ENCODE data around the gene ALDOC. TPM values are rescaled to one million over a fixed set of nuclear protein-coding genes. Genes with fewer than 3 reads are reported as not detected.

ALDOC gene
- total and polyA plus RNA-seq, 7 experiments from 2014 or later: 24.5 to 159 (median 41.1) TPM

DNA sequence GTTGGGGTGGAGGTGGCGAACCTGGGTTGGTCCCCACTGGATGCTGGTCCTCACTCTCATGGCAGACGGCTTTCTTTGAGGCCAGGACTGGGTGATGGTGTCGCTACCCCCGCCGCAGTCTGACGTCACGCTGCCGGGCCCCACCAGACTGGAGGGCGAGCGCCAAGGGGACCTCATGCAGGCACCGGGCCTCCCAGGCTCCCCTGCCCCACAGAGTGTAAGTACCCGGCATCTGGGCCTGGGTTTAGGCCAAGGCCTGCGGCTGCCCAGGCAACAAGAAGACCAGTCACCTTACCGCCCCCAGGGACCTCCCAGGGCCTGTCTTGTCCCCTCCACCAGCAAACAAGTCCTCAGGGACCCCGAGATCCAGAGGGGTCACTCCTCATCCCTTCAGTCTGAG, 52.8 kb downstream of the ALDOC start:
- POLR2A ChIA-PET: no interaction called here

GRCh38 chr17:28523186-28523585, 53.5 kb downstream of the ALDOC start:
- ChIA-PET CTCF (no interaction called here), POLR2A (no interaction called here)
- H3K4me3 ChIP-seq (ENCODE audit: low read length): no peak overlapping the region
- no peaks in the 10 kb centered on the region for H3K4me1 ChIP-seq (ENCODE audit: control insufficient read depth in 2 of 2, insufficient read depth in 2 of 2, low read length in 2 of 2)
- no peaks in the 10 kb centered on the region for H3K9me3 Mint-ChIP-seq
- H3K9me3 ChIP-seq (ENCODE audit: control insufficient read depth in 2 of 3, low read length in 3 of 3): no peaks in the 10 kb centered on the region
- H3K4me1 Mint-ChIP-seq: peaks cover 0 to 5% (median 0%) of the 10 kb centered on the region in 7 donors
- H3K27ac Mint-ChIP-seq: no peak overlapping the region
- intact Hi-C loops (cut with micrococcal nuclease): no loop called here
- no peaks in the 10 kb centered on the region for H3K27me3 ChIP-seq (ENCODE audit: control insufficient read depth in 2 of 2, insufficient read depth in 2 of 2, low read length in 2 of 2)
- no peaks in the 10 kb centered on the region for H3K36me3 ChIP-seq (ENCODE audit: control insufficient read depth in 2 of 3, insufficient read depth in 3 of 3, low read length in 3 of 3)
- no peak for ATAC-seq
- H3K27me3 Mint-ChIP-seq: peaks cover 0 to 10% (median 0%) of the 10 kb centered on the region in 5 donors
- no peaks in the 10 kb centered on the region for H3K36me3 Mint-ChIP-seq
- no peak overlapping the region for H3K4me3 Mint-ChIP-seq
- no peak overlapping the region for H3K27ac ChIP-seq (ENCODE audit: low read depth, low read length)
- no peak for DNase-seq

More for the DNA sequence above, 52.8 kb downstream of the ALDOC start:
- H3K9me3 Mint-ChIP-seq: no peaks in the 10 kb centered on the region
- H3K27me3 ChIP-seq (ENCODE audit: control insufficient read depth in 2 of 2, insufficient read depth in 2 of 2, low read length in 2 of 2): no peaks in the 10 kb centered on the region
- no peak overlapping the region for H3K4me3 ChIP-seq (ENCODE audit: low read length)
- H3K36me3 ChIP-seq (ENCODE audit: control insufficient read depth in 2 of 3, insufficient read depth in 3 of 3, low read length in 3 of 3): no peaks in the 10 kb centered on the region
- H3K4me1 Mint-ChIP-seq: peaks cover 0 to 4% (median 0%) of the 10 kb centered on the region in 7 donors
- CTCF ChIA-PET: no interaction called here
- ATAC-seq (no peak), DNase-seq (no peak)
- H3K36me3 Mint-ChIP-seq: no peaks in the 10 kb centered on the region
- intact Hi-C loops (cut with micrococcal nuclease): no loop called here
- no peaks in the 10 kb centered on the region for H3K4me1 ChIP-seq (ENCODE audit: control insufficient read depth in 2 of 2, insufficient read depth in 2 of 2, low read length in 2 of 2)
- peaks cover 0 to 4% (median 0%) of the 10 kb centered on the region in 5 donors for H3K27me3 Mint-ChIP-seq
- H3K27ac Mint-ChIP-seq: no peak overlapping the region
- no peak overlapping the region for H3K27ac ChIP-seq (ENCODE audit: low read depth, low read length)
- no peaks in the 10 kb centered on the region for H3K9me3 ChIP-seq (ENCODE audit: control insufficient read depth in 2 of 3, low read length in 3 of 3)
- no peak overlapping the region for H3K4me3 Mint-ChIP-seq

Other genes with a start within 250 kb of the ALDOC start
- gene IFT20, start 241.4 kb downstream of the ALDOC start, total RNA-seq: 10 to 100 TPM; 24.7 to 56.2 (median 37.0) TPM
- gene IFT20, start 241.4 kb downstream of the ALDOC start, polyA plus RNA-seq: 10 to 100 TPM; 44.5 to 44.9 TPM
- gene TNFAIP1, start 241.1 kb downstream of the ALDOC start, total RNA-seq: 10 to 100 TPM in 4 of 5 experiments, 1 to 10 TPM in 1; 8.0 to 26.9 (median 25.9) TPM
- 10 to 100 TPM; 10.3 to 19.0 TPM for gene TNFAIP1, start 241.1 kb downstream of the ALDOC start, polyA plus RNA-seq
- gene POLDIP2, start 219.4 kb downstream of the ALDOC start, total RNA-seq: 10 to 100 TPM; 27.9 to 64.9 (median 29.8) TPM
- 10 to 100 TPM; 85.0 to 89.3 TPM for gene POLDIP2, start 219.4 kb downstream of the ALDOC start, polyA plus RNA-seq
- not detected for gene SEBOX, start 211.7 kb downstream of the ALDOC start, total RNA-seq
- not detected for gene SEBOX, start 211.7 kb downstream of the ALDOC start, polyA plus RNA-seq
- under 1 TPM in 2 of 5 experiments, not detected in 3; 0.19 to 0.65 TPM for gene VTN, start 206.6 kb downstream of the ALDOC start, total RNA-seq
- gene VTN, start 206.6 kb downstream of the ALDOC start, polyA plus RNA-seq: under 1 TPM in 1 of 2 donors, not detected in 1; 0.08 TPM
- gene SARM1, start 205.2 kb downstream of the ALDOC start, total RNA-seq: 10 to 100 TPM; 21.8 to 34.1 (median 27.2) TPM
- gene SARM1, start 205.2 kb downstream of the ALDOC start, polyA plus RNA-seq: 1 to 10 TPM; 5.2 to 8.4 TPM
- gene SLC46A1, start 170.7 kb downstream of the ALDOC start, total RNA-seq: 1 to 10 TPM; 1.9 to 5.1 (median 3.6) TPM
- 1 to 10 TPM; 1.8 to 3.3 TPM for gene SLC46A1, start 170.7 kb downstream of the ALDOC start, polyA plus RNA-seq
- not detected for gene SLC13A2, start 103.3 kb downstream of the ALDOC start, total RNA-seq
- not detected for gene SLC13A2, start 103.3 kb downstream of the ALDOC start, polyA plus RNA-seq
- gene FOXN1, start 70.5 kb downstream of the ALDOC start, total RNA-seq: not detected
- not detected for gene FOXN1, start 70.5 kb downstream of the ALDOC start, polyA plus RNA-seq
- gene UNC119, start 24.3 kb downstream of the ALDOC start, total RNA-seq: 100 to 1,000 TPM in 1 of 5 experiments, 10 to 100 TPM in 4; 40.6 to 108 (median 90.2) TPM
- gene UNC119, start 24.3 kb downstream of the ALDOC start, polyA plus RNA-seq: 10 to 100 TPM; 37.7 to 48.1 TPM
- 10 to 100 TPM; 58.5 to 71.2 (median 62.4) TPM for gene PIGS, start 5.4 kb downstream of the ALDOC start, total RNA-seq
- gene PIGS, start 5.4 kb downstream of the ALDOC start, polyA plus RNA-seq: 10 to 100 TPM; 46.6 to 53.5 TPM
- 10 to 100 TPM; 10.4 to 95.3 (median 18.4) TPM for gene SPAG5, start 22.1 kb upstream of the ALDOC start, total RNA-seq
- gene SPAG5, start 22.1 kb upstream of the ALDOC start, polyA plus RNA-seq: 1 to 10 TPM; 1.6 to 3.9 TPM
- gene RSKR, start 37.3 kb upstream of the ALDOC start, total RNA-seq: 10 to 100 TPM; 17.8 to 34.5 (median 28.1) TPM
- under 1 TPM in 1 of 2 donors, not detected in 1; 0.20 TPM for gene RSKR, start 37.3 kb upstream of the ALDOC start, polyA plus RNA-seq
- gene BLTP2, start 68.3 kb upstream of the ALDOC start, total RNA-seq: 100 to 1,000 TPM; 143 to 163 (median 153) TPM
- gene BLTP2, start 68.3 kb upstream of the ALDOC start, polyA plus RNA-seq: 10 to 100 TPM; 30.8 to 47.1 TPM
- gene SDF2, start 85.0 kb upstream of the ALDOC start, total RNA-seq: 10 to 100 TPM; 28.6 to 49.5 (median 43.8) TPM
- 10 to 100 TPM; 52.1 to 85.2 TPM for gene SDF2, start 85.0 kb upstream of the ALDOC start, polyA plus RNA-seq
- gene SUPT6H, start 85.3 kb upstream of the ALDOC start, total RNA-seq: 100 to 1,000 TPM in 2 of 5 experiments, 10 to 100 TPM in 3; 91.2 to 132 (median 98.5) TPM
- 10 to 100 TPM in 1 of 2 donors, 1 to 10 TPM in 1; 9.8 to 23.8 TPM for gene SUPT6H, start 85.3 kb upstream of the ALDOC start, polyA plus RNA-seq
- gene PROCA1, start 135.0 kb upstream of the ALDOC start, total RNA-seq: 10 to 100 TPM in 2 of 5 experiments, 1 to 10 TPM in 3; 5.2 to 14.4 (median 7.3) TPM
- 1 to 10 TPM in 1 of 2 donors, under 1 TPM in 1; 0.44 to 1.4 TPM for gene PROCA1, start 135.0 kb upstream of the ALDOC start, polyA plus RNA-seq
- gene RAB34, start 141.0 kb upstream of the ALDOC start, total RNA-seq: 10 to 100 TPM; 11.0 to 50.2 (median 16.4) TPM
- 10 to 100 TPM; 12.2 to 19.2 TPM for gene RAB34, start 141.0 kb upstream of the ALDOC start, polyA plus RNA-seq
- 1,000 to 10,000 TPM; 1,887 to 3,452 (median 3,095) TPM for gene RPL23A, start 143.1 kb upstream of the ALDOC start, total RNA-seq
- gene RPL23A, start 143.1 kb upstream of the ALDOC start, polyA plus RNA-seq: 1,000 to 10,000 TPM; 5,029 to 6,337 TPM
- gene TLCD1, start 149.3 kb upstream of the ALDOC start, total RNA-seq: 1 to 10 TPM in 1 of 5 experiments, under 1 TPM in 2, not detected in 2; 0.69 to 3.0 (median 0.79) TPM
- not detected for gene TLCD1, start 149.3 kb upstream of the ALDOC start, polyA plus RNA-seq
- 10 to 100 TPM in 3 of 5 experiments, 1 to 10 TPM in 2; 7.5 to 12.8 (median 11.3) TPM for gene NEK8, start 151.9 kb upstream of the ALDOC start, total RNA-seq
- 1 to 10 TPM; 3.3 to 4.5 TPM for gene NEK8, start 151.9 kb upstream of the ALDOC start, polyA plus RNA-seq
- 100 to 1,000 TPM in 2 of 5 experiments, 10 to 100 TPM in 3; 22.3 to 228 (median 81.6) TPM for gene TRAF4, start 167.1 kb upstream of the ALDOC start, total RNA-seq
- gene TRAF4, start 167.1 kb upstream of the ALDOC start, polyA plus RNA-seq: 1 to 10 TPM; 1.3 to 2.3 TPM